NK-92 (cell line): Measurements from ENCODE around the gene AKAP11.

Experiments used
- DNase-seq: peaks from one replicate; lab custom pipeline; 2025; ENCODE audit not compliant: unreplicated experiment; lab: John Stamatoyannopoulos, UW

The AKAP11 gene

GRCh38 chr13:42271337-42272114 lies 426 bp upstream of the AKAP11 start:
- peak; percentile 70 for DNase-seq

GRCh38 chr13:42272804-42273175 lies 838 bp downstream of the AKAP11 start:
- no peak for DNase-seq

- no peak for DNase-seq
These were observed 2.6 kb downstream of the AKAP11 start for GRCh38 chr13:42274386-42275097.

- DNase-seq: no peak
These were observed 3.1 kb downstream of the AKAP11 start for GRCh38 chr13:42275098-42275471.

- DNase-seq: no peak
These were observed 3.6 kb downstream of the AKAP11 start for GRCh38 chr13:42275506-42275905.

GRCh38 chr13:42276683-42277082 lies 4.7 kb downstream of the AKAP11 start:
- DNase-seq: no peak

GRCh38 chr13:42277618-42278276 lies 5.8 kb downstream of the AKAP11 start:
- DNase-seq: no peak

GRCh38 chr13:42279080-42279479 lies 7.1 kb downstream of the AKAP11 start:
- no peak for DNase-seq

GRCh38 chr13:42279986-42280385 lies 8.0 kb downstream of the AKAP11 start:
- no peak for DNase-seq

GRCh38 chr13:42280537-42280936 lies 8.6 kb downstream of the AKAP11 start:
- DNase-seq: no peak

GRCh38 chr13:42283574-42283973 lies 11.6 kb downstream of the AKAP11 start:
- no peak for DNase-seq

- no peak for DNase-seq
These were observed 12.1 kb downstream of the AKAP11 start for GRCh38 chr13:42284068-42284467.

- no peak for DNase-seq
These were observed 26.4 kb downstream of the AKAP11 start for GRCh38 chr13:42298392-42298791.

- DNase-seq: no peak
These were observed 33.6 kb downstream of the AKAP11 start for GRCh38 chr13:42305503-42305902.

- no peak for DNase-seq
These were observed 35.5 kb downstream of the AKAP11 start for GRCh38 chr13:42307461-42307860.

- DNase-seq: no peak
These were observed 41.0 kb downstream of the AKAP11 start for GRCh38 chr13:42312817-42313431.

GRCh38 chr13:42318570-42318969 lies 46.6 kb downstream of the AKAP11 start:
- DNase-seq: no peak

- no peak for DNase-seq
These were observed 48.4 kb downstream of the AKAP11 start for GRCh38 chr13:42320375-42320787.

- DNase-seq: no peak
These were observed 50.9 kb downstream of the AKAP11 start for GRCh38 chr13:42322806-42323205.

GRCh38 chr13:42324704-42325103 lies 52.8 kb downstream of the AKAP11 start:
- no peak for DNase-seq

- DNase-seq: no peak
These were observed 55.8 kb downstream of the AKAP11 start for GRCh38 chr13:42327725-42328124.

- no peak for DNase-seq
These were observed 56.7 kb downstream of the AKAP11 start for GRCh38 chr13:42328672-42329071.
